Neural progenitor cell (in vitro differentiated cells): ENCODE data around the gene HVCN1. TPM values are rescaled to one million over a fixed set of nuclear protein-coding genes. Genes with fewer than 3 reads are reported as not detected.
"Not testable (repeated sequence)": the region's sequence is repeated elsewhere in the genome, so short reads cannot be mapped to it uniquely, and the experiment has no call there.

ENCODE experiments used
- DNase-seq: peaks from one replicate; pipeline ENCODE4 v3.0.0-alpha.2; 2016; ENCODE audit warnings: low spot score
- H2AFZ ChIP-seq: fragments of 200-600 bp; sonication (generic); replicated peaks from 2 replicates; pipeline ENCODE4 v1.6.1; 2016; ENCODE audit warnings: antibody characterized with exemption
- H3F3A ChIP-seq: fragments of 200-600 bp; sonication (generic); 2 replicates; pipeline ENCODE4 v1.6.1; 2016; ENCODE audit warnings: antibody characterized with exemption, low read depth
- H3K27ac ChIP-seq: fragments of 200-600 bp; sonication (generic); 2 replicates; pipeline ENCODE4 v1.5.1; 2016; ENCODE audit warnings: mild to moderate bottlenecking
- H3K27me3 ChIP-seq: fragments of 200-600 bp; sonication (generic); 2 replicates; pipeline ENCODE4 v1.6.1; 2016; ENCODE audit warnings: mild to moderate bottlenecking, moderate library complexity
- H3K36me3 ChIP-seq: fragments of 200-600 bp; sonication (generic); 2 replicates; pipeline ENCODE4 v1.5.1; 2016
- H3K4me1 ChIP-seq: fragments of 200-600 bp; sonication (generic); 2 replicates; pipeline ENCODE4 v1.6.1; 2016; ENCODE audit warnings: mixed run types
- H3K4me2 ChIP-seq: fragments of 200-600 bp; sonication (generic); 2 replicates; pipeline ENCODE4 v1.6.1; 2016
- H3K4me3 ChIP-seq: fragments of 200-600 bp; sonication (generic); 2 replicates; pipeline ENCODE4 v1.5.1; 2016
- H3K79me2 ChIP-seq: fragments of 200-600 bp; sonication (generic); 2 replicates; pipeline ENCODE4 v1.6.1; 2016; ENCODE audit warnings: low read depth
- H3K9ac ChIP-seq: fragments of 200-600 bp; sonication (generic); 2 replicates; pipeline ENCODE4 v1.6.1; 2016
- H3K9me3 ChIP-seq: fragments of 200-600 bp; sonication (generic); 2 replicates; pipeline ENCODE4 v1.5.1; 2016; ENCODE audit warnings: low read depth
- H4K20me1 ChIP-seq: fragments of 200-600 bp; sonication (generic); 2 replicates; pipeline ENCODE4 v1.6.1; 2016; ENCODE audit warnings: low read depth
- H3K27ac Mint-ChIP-seq: 3 replicates; pipeline ENCODE4 v1.8.0; 2021; ENCODE audit warnings: mixed read lengths
- H3K27me3 Mint-ChIP-seq: 2 replicates; pipeline ENCODE4 v1.8.0; 2022; ENCODE audit warnings: low read depth, mild to moderate bottlenecking, inconsistent platforms, moderate library complexity, mixed read lengths; ENCODE audit not compliant: insufficient read depth
- H3K36me3 Mint-ChIP-seq: 3 replicates; pipeline ENCODE4 v1.8.0; 2021; ENCODE audit warnings: mixed read lengths
- H3K4me1 Mint-ChIP-seq: 3 replicates; pipeline ENCODE4 v1.8.0; 2021; ENCODE audit warnings: mixed read lengths
- H3K4me3 Mint-ChIP-seq: 3 replicates; pipeline ENCODE4 v1.8.0; 2021; ENCODE audit warnings: mild to moderate bottlenecking, moderate library complexity, mixed read lengths
- H3K9me3 Mint-ChIP-seq: 3 replicates; pipeline ENCODE4 v1.8.0; 2020; ENCODE audit warnings: mixed read lengths
- EZH2 ChIP-seq: fragments of 200-600 bp; sonication (generic); IDR thresholded peaks from 2 replicates; pipeline ENCODE4 v1.6.1; 2017; ENCODE audit warnings: antibody characterized with exemption, mild to moderate bottlenecking, moderate library complexity
- EZH2phosphoT487 ChIP-seq: fragments of 200-600 bp; sonication (generic); IDR thresholded peaks from 2 replicates; pipeline ENCODE4 v1.6.1; 2017; ENCODE audit warnings: antibody characterized with exemption
- total RNA-seq: library from RNA; depleted of rRNA; stranded (reverse); fragments of >200 nt; gene quantifications from 2 replicates; pipeline ENCODE4 v1.2.3, GENCODE V29; 2015; ENCODE audit warnings: low replicate concordance
- TF ChIP-seq, protein P1 (sequence below): fragments of 200-600 bp; sonication (generic); IDR thresholded peaks from 2 replicates; pipeline ENCODE4 v1.5.1; 2017; ENCODE audit warnings: antibody characterized with exemption, mild to moderate bottlenecking

The HVCN1 gene
- total RNA-seq, 1 donor from 2014 or later = 16.4 TPM

DNA sequence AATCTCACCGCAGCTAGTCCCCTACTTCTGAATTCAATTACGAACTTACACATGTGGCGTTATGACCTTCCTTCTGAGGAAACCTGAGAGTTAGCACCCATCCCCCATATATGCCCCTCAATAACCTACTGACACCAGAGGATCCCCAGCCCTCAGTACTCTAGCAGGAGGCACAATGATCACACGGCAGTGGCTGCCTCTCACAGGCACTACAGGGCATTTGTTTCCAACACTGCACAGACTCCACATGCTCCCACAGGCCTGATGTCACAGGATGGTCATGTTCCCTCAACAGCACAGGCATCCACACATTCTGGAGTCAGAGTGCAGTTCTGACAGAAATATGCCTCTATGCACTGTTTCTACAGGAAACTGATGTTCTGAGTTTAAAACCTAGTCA, 36.4 kb upstream of the HVCN1 start:
- Mint-ChIP-seq H3K4me3 (no peak overlapping the region), H3K4me1 (peaks cover 2% of the 10 kb centered on the region), H3K27ac (no peak overlapping the region), H3K9me3 (no peaks in the 10 kb centered on the region), H3K36me3 (peaks cover 57% of the 10 kb centered on the region), H3K27me3 (no peaks in the 10 kb centered on the region)
- Histone ChIP-seq H3K79me2 (peaks cover 68% of the 10 kb centered on the region), H3K9me3 (no peaks in the 10 kb centered on the region), H3K4me1 (no peaks in the 10 kb centered on the region), H2AFZ (no peak overlapping the region), H4K20me1 (peaks cover 77% of the 10 kb centered on the region), H3F3A (peaks cover 18% of the 10 kb centered on the region), H3K36me3 (peaks cover 29% of the 10 kb centered on the region), H3K4me3 (no peak overlapping the region), H3K4me2 (no peak overlapping the region), H3K9ac (no peak overlapping the region), H3K27ac (no peak overlapping the region), H3K27me3 (no peaks in the 10 kb centered on the region)
- TF ChIP-seq, protein P1, sequence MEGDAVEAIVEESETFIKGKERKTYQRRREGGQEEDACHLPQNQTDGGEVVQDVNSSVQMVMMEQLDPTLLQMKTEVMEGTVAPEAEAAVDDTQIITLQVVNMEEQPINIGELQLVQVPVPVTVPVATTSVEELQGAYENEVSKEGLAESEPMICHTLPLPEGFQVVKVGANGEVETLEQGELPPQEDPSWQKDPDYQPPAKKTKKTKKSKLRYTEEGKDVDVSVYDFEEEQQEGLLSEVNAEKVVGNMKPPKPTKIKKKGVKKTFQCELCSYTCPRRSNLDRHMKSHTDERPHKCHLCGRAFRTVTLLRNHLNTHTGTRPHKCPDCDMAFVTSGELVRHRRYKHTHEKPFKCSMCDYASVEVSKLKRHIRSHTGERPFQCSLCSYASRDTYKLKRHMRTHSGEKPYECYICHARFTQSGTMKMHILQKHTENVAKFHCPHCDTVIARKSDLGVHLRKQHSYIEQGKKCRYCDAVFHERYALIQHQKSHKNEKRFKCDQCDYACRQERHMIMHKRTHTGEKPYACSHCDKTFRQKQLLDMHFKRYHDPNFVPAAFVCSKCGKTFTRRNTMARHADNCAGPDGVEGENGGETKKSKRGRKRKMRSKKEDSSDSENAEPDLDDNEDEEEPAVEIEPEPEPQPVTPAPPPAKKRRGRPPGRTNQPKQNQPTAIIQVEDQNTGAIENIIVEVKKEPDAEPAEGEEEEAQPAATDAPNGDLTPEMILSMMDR = no peak
- no peak for TF ChIP-seq EZH2
- TF ChIP-seq EZH2phosphoT487 = no peak
- no peak for DNase-seq

GRCh38 chr12:110722892-110723291, 34.0 kb upstream of the HVCN1 start:
- Histone ChIP-seq H3K79me2 (peaks cover 45% of the 10 kb centered on the region), H4K20me1 (peaks cover 63% of the 10 kb centered on the region), H3K36me3 (peaks cover 35% of the 10 kb centered on the region), H3F3A (peaks cover 28% of the 10 kb centered on the region)
- H3K27ac ChIP-seq, H3K4me3 Mint-ChIP-seq, H3K4me1 Mint-ChIP-seq, H3K9ac ChIP-seq, H3K4me1 ChIP-seq, H3K27ac Mint-ChIP-seq, H2AFZ ChIP-seq, DNase-seq, H3K9me3 Mint-ChIP-seq, H3K27me3 Mint-ChIP-seq, H3K9me3 ChIP-seq, H3K27me3 ChIP-seq, H3K4me3 ChIP-seq, H3K4me2 ChIP-seq: not testable (repeated sequence)
- peaks cover 66% of the 10 kb centered on the region for H3K36me3 Mint-ChIP-seq

DNA sequence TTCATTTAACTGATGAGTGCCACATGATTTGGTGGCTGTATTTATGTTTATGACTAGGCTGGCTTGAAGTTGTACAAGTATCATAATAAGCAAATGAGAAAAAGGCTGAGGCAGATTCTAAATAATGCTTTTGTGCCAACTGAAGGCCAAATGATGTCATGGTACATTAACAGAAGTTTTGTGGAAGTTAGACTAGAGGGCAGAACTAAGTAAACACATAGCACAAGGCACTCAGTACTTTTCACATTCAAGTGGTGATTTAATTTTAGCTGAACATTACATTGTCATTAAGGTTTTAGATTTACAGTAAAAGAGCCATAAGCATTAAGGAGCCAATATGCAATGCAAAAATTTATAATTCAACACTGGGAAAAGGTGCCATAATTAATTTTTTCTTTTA, 32.7 kb upstream of the HVCN1 start:
- Mint-ChIP-seq H3K36me3 (peaks cover 64% of the 10 kb centered on the region), H3K4me1 (no peaks in the 10 kb centered on the region), H3K4me3 (no peak overlapping the region), H3K27me3 (no peaks in the 10 kb centered on the region), H3K9me3 (no peaks in the 10 kb centered on the region), H3K27ac (no peak overlapping the region)
- no peaks in the 10 kb centered on the region for H3K27me3 ChIP-seq
- no peak overlapping the region for H3K4me3 ChIP-seq
- H2AFZ ChIP-seq = no peak overlapping the region
- DNase-seq = no peak
- H3K4me1 ChIP-seq = no peaks in the 10 kb centered on the region
- peaks cover 28% of the 10 kb centered on the region for H3F3A ChIP-seq
- H3K36me3 ChIP-seq = peaks cover 35% of the 10 kb centered on the region
- H4K20me1 ChIP-seq = peaks cover 50% of the 10 kb centered on the region
- no peaks in the 10 kb centered on the region for H3K9me3 ChIP-seq
- TF ChIP-seq, protein P1 = no peak
- TF ChIP-seq EZH2 (no peak), EZH2phosphoT487 (no peak)
- H3K4me2 ChIP-seq = no peak overlapping the region
- no peak overlapping the region for H3K9ac ChIP-seq
- no peak overlapping the region for H3K27ac ChIP-seq
- H3K79me2 ChIP-seq = peaks cover 32% of the 10 kb centered on the region

- H3K9me3 ChIP-seq = no peaks in the 10 kb centered on the region
- Mint-ChIP-seq H3K4me1 (no peaks in the 10 kb centered on the region), H3K36me3 (peaks cover 58% of the 10 kb centered on the region), H3K27me3 (no peaks in the 10 kb centered on the region), H3K27ac (no peak overlapping the region), H3K4me3 (no peak overlapping the region), H3K9me3 (no peaks in the 10 kb centered on the region)
- TF ChIP-seq EZH2phosphoT487 = no peak
- peaks cover 22% of the 10 kb centered on the region for H3K79me2 ChIP-seq
- no peak overlapping the region for H3K27ac ChIP-seq
- no peak overlapping the region for H3K4me3 ChIP-seq
- H3K4me1 ChIP-seq = no peaks in the 10 kb centered on the region
- H2AFZ ChIP-seq = no peak overlapping the region
- H3K9ac ChIP-seq = no peak overlapping the region
- DNase-seq = no peak
- peaks cover 35% of the 10 kb centered on the region for H3K36me3 ChIP-seq
- peaks cover 28% of the 10 kb centered on the region for H3F3A ChIP-seq
- no peaks in the 10 kb centered on the region for H3K27me3 ChIP-seq
- H4K20me1 ChIP-seq = peaks cover 40% of the 10 kb centered on the region
- no peak overlapping the region for H3K4me2 ChIP-seq
These were observed 31.6 kb upstream of the HVCN1 start for GRCh38 chr12:110720516-110720915.
